ENCODE measurements around the gene KCND1.

DNA sequence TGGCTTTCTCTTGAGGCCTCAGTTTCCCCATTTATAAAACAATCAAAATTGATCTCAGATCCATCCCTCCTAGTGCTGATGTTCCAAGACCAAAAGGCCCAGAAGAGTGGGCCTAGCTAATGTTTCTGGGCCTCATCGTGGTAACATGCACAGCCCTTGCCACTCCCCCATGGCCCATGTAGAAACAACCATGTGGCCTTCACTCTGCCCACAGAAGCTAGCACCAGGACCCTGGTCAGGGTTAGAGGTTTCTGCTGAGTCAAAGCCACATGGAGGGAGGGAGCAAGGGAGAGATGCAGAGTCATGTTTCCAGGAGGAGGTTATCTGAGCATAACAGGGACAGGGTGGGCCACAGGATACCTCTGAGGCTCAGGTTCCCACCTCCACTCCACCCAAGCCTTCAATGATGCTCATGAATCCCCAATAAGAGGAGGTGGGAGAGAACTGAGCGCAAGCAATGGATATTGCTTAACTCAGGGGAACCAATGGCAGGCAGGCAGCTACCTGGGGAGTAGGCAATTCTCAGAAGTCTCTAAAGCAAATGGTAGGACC, 31.2 kb downstream of the KCND1 start:
- TF ChIP-seq POLR2AphosphoS5 (IDR thresholded peaks at IDR 0.05; ENCODE audit: borderline replicate concordance, low read depth, low read length) (no peak), EZH2 (IDR thresholded peaks at IDR 0.05) (no peak), FOXP2 (optimal IDR thresholded peaks at IDR 0.05; ENCODE audit: control extremely low read depth, extremely low read length, insufficient read depth) (no peak)
